Ascending aorta (tissue), 2 donors: ENCODE measurements around the gene SPCS1. TPM values are rescaled to one million over a fixed set of nuclear protein-coding genes. Genes with fewer than 3 reads are reported as not detected.

ENCODE experiments used
- DNase-seq, 2 donors: peaks; one replicate each; pipeline ENCODE4 v3.0.0-alpha.2; 2019; ENCODE audit warnings: low spot score in 2 of 2
- H3K27ac ChIP-seq, 2 donors: fragments of 200-600 bp; sonication (generic); one replicate each; pipeline ENCODE4 v1.5.1; 2016 to 2017; ENCODE audit warnings: mild to moderate bottlenecking in 1 of 2
- H3K27me3 ChIP-seq: fragments of 200-600 bp; sonication (generic); one replicate; pipeline ENCODE4 v1.5.1; 2017
- H3K36me3 ChIP-seq, 2 donors: fragments of 200-600 bp; sonication (generic); one replicate each; pipeline ENCODE4 v1.5.1; 2016
- H3K4me1 ChIP-seq, 2 donors: fragments of 200-600 bp; sonication (generic); one replicate each; pipeline ENCODE4 v1.5.1; 2016 to 2017; ENCODE audit warnings: mild to moderate bottlenecking in 1 of 2
- H3K4me3 ChIP-seq, 2 donors: fragments of 200-600 bp; sonication (generic); one replicate each; pipeline ENCODE4 v1.5.1; 2016 to 2017; ENCODE audit warnings: mild to moderate bottlenecking in 1 of 2
- H3K9me3 ChIP-seq, 2 donors: fragments of 200-600 bp; sonication (generic); one replicate each; pipeline ENCODE4 v1.5.1; 2016
- CTCF ChIP-seq, 3 experiments: fragments of 200-600 bp in 2 of 3; fragments of 450-650 bp in 1 of 3; sonication (generic) in 2 of 3; IDR thresholded peaks; one replicate each; pipeline ENCODE4 v1.5.1; 2016 to 2019; ENCODE audit warnings: antibody characterized with exemption in 3 of 3, mild to moderate bottlenecking in 1 of 3, moderate library complexity in 1 of 3
- intact Hi-C: fragments of 100-400 bp; cut with DNase I; formaldehyde crosslinking; loops from one replicate; pipeline ENCODE4 v1.15.1; 2023
- total RNA-seq: library from RNA; depleted of rRNA; stranded (reverse); fragments of >200 nt; gene quantifications from one replicate; pipeline ENCODE4 v1.1.0, GENCODE V29; 2016

The SPCS1 gene
- total RNA-seq, 1 donor from 2014 or later = 170 TPM

- DNase-seq = no peak
- H3K27me3 ChIP-seq = no peaks in the 10 kb centered on the region
- no peaks in the 10 kb centered on the region for H3K9me3 ChIP-seq
- no peaks in the 10 kb centered on the region for H3K4me1 ChIP-seq
- peaks cover 54 to 87% of the 10 kb centered on the region in 2 donors for H3K36me3 ChIP-seq
- no peak for TF ChIP-seq CTCF (IDR thresholded peaks at IDR 0.05)
- intact Hi-C loops = loop anchor here (2.0 to 5.0 kb wide), 2 partner anchors 192 to 329 kb away; no protein-coding TSS in a partner anchor
- no peak overlapping the region for H3K4me3 ChIP-seq
- H3K27ac ChIP-seq = no peak overlapping the region
These were observed 37.2 kb downstream of the SPCS1 start for GRCh38 chr3:52743152-52743551.

DNA sequence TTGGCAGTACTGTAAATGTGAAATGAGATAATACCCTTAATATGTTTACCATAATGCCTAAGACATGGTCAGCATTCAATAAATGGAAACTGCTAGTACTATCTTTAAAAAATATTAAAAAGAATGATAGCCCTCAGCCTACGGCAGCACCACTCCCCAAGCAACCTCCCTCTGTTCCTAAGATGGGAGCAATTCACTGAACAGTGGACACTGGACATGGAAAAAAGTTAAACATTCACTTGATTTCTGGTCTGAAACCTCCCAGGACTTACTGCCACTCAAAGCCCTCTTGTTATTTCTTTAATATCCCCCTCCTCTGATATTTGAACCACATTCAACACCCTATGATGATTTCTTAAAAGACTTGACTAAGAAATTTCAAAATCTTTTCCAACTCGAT is 37.8 kb downstream of the SPCS1 start:
- Histone ChIP-seq H3K36me3 (peaks cover 58 to 85% of the 10 kb centered on the region in 2 donors), H3K4me3 (no peak overlapping the region), H3K4me1 (no peaks in the 10 kb centered on the region), H3K9me3 (no peaks in the 10 kb centered on the region), H3K27me3 (no peaks in the 10 kb centered on the region), H3K27ac (no peak overlapping the region)
- intact Hi-C loops = loop anchor here (2.0 to 5.0 kb wide), 2 partner anchors 191 to 329 kb away; no protein-coding TSS in a partner anchor
- TF ChIP-seq CTCF (IDR thresholded peaks at IDR 0.05) = no peak
- no peak for DNase-seq

DNA sequence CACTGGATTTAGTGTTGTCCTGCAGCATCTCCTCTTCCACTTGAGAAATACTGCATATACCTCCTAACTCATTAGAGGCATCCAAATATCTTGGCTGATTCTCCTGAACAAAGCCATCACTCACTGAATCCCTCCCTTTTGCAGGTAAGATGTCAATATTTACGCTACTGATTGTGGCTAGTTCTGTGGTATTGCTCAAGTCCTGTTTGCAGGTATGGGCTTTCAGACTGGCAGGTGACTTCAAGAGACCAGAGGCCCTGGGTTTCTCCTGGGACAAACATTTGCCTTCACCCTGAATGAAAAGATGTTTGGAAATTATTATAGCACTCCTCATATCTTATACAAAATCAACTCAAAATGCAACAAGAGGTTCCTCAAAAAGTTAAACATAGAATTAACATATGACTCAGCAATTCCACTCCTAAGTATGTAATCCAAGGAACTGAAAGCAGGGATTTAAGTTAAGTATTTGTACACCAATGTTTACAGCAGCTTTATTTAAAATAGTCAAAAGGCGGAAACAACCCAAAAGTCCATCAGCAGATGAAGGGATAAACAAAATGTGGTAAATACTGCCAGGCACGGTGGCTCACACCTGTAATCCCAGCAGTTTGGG is 46.2 kb downstream of the SPCS1 start:
- no peak overlapping the region for H3K27ac ChIP-seq
- no peaks in the 10 kb centered on the region for H3K27me3 ChIP-seq
- DNase-seq = no peak
- no peaks in the 10 kb centered on the region for H3K4me1 ChIP-seq
- H3K36me3 ChIP-seq = peaks cover 57 to 79% of the 10 kb centered on the region in 2 donors
- TF ChIP-seq CTCF (IDR thresholded peaks at IDR 0.05) = no peak
- no peaks in the 10 kb centered on the region for H3K9me3 ChIP-seq
- intact Hi-C loops = no loop called here
- H3K4me3 ChIP-seq = no peak overlapping the region

GRCh38 chr3:52754373-52754772 is 48.5 kb downstream of the SPCS1 start:
- Histone ChIP-seq H3K4me1 (no peaks in the 10 kb centered on the region), H3K36me3 (peaks cover 53 to 81% of the 10 kb centered on the region in 2 donors), H3K27ac (no peak overlapping the region), H3K4me3 (no peak overlapping the region), H3K9me3 (no peaks in the 10 kb centered on the region), H3K27me3 (no peaks in the 10 kb centered on the region)
- TF ChIP-seq CTCF (IDR thresholded peaks at IDR 0.05) = no peak
- DNase-seq = no peak
- intact Hi-C loops = no loop called here

GRCh38 chr3:52756141-52756540 is 50.2 kb downstream of the SPCS1 start:
- H3K36me3 ChIP-seq = peaks cover 52 to 77% of the 10 kb centered on the region in 2 donors
- TF ChIP-seq CTCF (IDR thresholded peaks at IDR 0.05) = no peak
- intact Hi-C loops = no loop called here

More at GRCh38 chr3:52756141-52756540, 50.2 kb downstream of the SPCS1 start:
- Histone ChIP-seq H3K9me3 (no peaks in the 10 kb centered on the region), H3K27ac (no peak overlapping the region), H3K4me1 (no peaks in the 10 kb centered on the region), H3K4me3 (no peak overlapping the region), H3K27me3 (no peaks in the 10 kb centered on the region)
- DNase-seq = no peak

Other genes with a start within 250 kb of the SPCS1 start
- 363 TPM for gene STAB1, start 210.8 kb upstream of the SPCS1 start, total RNA-seq
- gene NT5DC2, start 172.2 kb upstream of the SPCS1 start, total RNA-seq = 95.5 TPM
- gene UQCC5, start 169.5 kb upstream of the SPCS1 start, total RNA-seq = not detected
- 36.7 TPM for gene PBRM1, start 20.2 kb upstream of the SPCS1 start, total RNA-seq
- gene GNL3, start 20.1 kb upstream of the SPCS1 start, total RNA-seq = 50.4 TPM
- gene GLT8D1, start 315 bp upstream of the SPCS1 start, total RNA-seq = 38.3 TPM
- 11.4 TPM for gene NEK4, start 64.8 kb downstream of the SPCS1 start, total RNA-seq
- gene ITIH1, start 71.5 kb downstream of the SPCS1 start, total RNA-seq = 2.0 TPM
- gene ITIH3, start 88.7 kb downstream of the SPCS1 start, total RNA-seq = 38.3 TPM
- gene ITIH4, start 124.6 kb downstream of the SPCS1 start, total RNA-seq = 9.8 TPM
- 132 TPM for gene MUSTN1, start 128.9 kb downstream of the SPCS1 start, total RNA-seq
- 18.9 TPM for gene STIMATE, start 191.4 kb downstream of the SPCS1 start, total RNA-seq